Tibial nerve (tissue), 4 donors: ENCODE measurements around the gene ERVFRD-1.

Experiments used
- CTCF ChIP-seq, 5 experiments: fragments of 200-600 bp in 3 of 5; fragments of 450-650 bp in 2 of 5; sonication (generic) in 3 of 5; IDR thresholded peaks; one replicate each; pipeline ENCODE4 v1.5.1; 2016 to 2019; ENCODE audit warnings: antibody characterized with exemption in 5 of 5, mild to moderate bottlenecking in 3 of 5, moderate library complexity in 2 of 5
- EP300 ChIP-seq, 2 donors: sonication (generic); formaldehyde crosslinking; IDR thresholded peaks; one replicate each; pipeline ENCODE4 v1.6.1; 2017; ENCODE audit warnings: antibody characterized with exemption in 2 of 2, mild to moderate bottlenecking in 1 of 2
- POLR2A ChIP-seq, 2 donors: fragments of 450-650 bp; IDR thresholded peaks; one replicate each; pipeline ENCODE4 v1.6.1; 2017; ENCODE audit warnings: antibody characterized with exemption in 2 of 2, mild to moderate bottlenecking in 2 of 2, moderate library complexity in 2 of 2

- TF ChIP-seq CTCF (IDR thresholded peaks at IDR 0.05) (no peak), POLR2A (IDR thresholded peaks at IDR 0.05) (no peak), EP300 (IDR thresholded peaks at IDR 0.05) (no peak)
Measured at GRCh38 chr6:11067348-11067747, 44.2 kb downstream of the ERVFRD-1 start.
